GM19239 (cell line): Measurements from ENCODE around the gene SERPIND1.

Source experiments
- DNase-seq: peaks from one replicate; pipeline ENCODE4 v3.0.0; 2011; ENCODE audit warnings: low spot score; ENCODE audit not compliant: insufficient read length
- FAIRE-seq: peaks from 2 replicates; lab custom pipeline; 2011; peaks lifted over from hg19 to GRCh38; lab: Jason Lieb, UNC

The SERPIND1 gene

DNA sequence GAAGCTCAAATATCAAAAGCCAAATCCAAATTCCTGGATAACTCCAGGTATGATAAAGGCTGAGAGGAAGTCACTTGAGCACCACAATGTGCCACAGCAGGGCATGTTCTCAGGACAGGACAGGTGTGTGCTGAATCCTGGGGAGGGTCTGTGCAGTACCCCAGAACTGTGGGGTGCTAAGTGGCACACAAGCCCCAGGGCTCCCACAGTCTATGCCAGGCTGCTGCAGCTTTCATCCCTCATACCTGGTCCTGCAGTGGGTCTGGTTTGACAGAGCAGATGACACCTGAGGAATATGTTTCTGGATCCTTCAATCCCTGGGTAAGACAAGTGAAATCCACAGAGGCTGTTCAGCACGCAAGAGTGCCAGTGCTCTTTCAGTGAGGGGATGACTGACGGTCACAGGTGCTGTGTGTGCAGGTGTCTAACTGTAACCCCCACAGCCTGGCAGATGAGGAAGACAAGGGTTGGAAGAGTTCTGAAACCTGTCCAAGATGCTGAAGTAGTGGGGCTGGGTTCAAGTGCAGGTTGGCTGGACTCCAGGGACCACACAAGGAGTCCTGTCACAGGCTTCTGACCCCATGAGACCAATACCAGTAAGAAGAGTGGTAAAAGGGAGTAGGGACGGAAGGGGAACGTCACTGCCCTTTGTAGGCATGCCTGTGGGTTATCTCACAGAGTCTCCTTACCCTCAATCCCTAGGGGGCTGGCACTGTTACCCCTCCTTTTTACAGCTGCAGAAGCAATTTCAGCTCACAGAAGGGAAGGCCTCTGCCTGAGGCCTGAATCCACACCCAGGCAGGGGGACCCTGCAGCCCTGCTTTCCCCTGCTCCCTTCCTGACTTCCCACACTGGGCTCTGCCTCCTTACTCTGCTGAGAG lies 14.1 kb downstream of the SERPIND1 start:
- no peak for FAIRE-seq
- DNase-seq, result no peak

DNA sequence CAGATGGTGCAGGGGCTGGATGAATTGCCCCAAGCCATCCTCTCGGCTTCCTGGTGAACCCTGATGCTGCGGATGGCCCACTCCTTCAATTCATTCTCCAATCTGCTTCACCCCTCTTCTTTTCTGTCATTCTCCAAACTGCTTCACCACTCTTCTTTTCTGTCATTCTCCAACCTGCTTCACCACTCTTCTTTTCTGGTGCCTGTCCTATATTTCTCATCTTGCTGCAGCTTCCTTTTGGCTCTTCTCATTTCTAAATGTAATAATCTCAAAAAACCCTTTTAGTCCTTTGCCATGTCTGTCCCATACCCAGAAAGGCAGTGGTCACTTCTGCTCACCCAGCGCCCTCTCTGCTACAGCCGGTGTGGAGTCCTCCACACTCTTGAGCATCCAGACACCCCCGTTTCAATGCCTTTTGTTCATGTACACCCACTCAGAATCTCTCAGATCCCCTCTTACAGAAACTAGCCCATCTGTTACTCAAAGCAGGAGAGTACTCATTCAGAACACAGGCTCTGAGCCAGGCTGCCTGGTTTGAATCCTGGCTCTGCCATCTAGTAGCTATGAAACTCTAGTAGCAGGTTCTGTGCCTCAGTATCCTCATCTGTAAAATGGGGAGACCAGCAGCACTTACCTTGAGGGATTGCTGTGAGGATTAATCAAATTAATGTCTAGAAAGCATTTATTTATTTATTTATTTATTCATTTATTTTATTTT lies 14.9 kb downstream of the SERPIND1 start:
- FAIRE-seq (no peak), DNase-seq (no peak)

DNA sequence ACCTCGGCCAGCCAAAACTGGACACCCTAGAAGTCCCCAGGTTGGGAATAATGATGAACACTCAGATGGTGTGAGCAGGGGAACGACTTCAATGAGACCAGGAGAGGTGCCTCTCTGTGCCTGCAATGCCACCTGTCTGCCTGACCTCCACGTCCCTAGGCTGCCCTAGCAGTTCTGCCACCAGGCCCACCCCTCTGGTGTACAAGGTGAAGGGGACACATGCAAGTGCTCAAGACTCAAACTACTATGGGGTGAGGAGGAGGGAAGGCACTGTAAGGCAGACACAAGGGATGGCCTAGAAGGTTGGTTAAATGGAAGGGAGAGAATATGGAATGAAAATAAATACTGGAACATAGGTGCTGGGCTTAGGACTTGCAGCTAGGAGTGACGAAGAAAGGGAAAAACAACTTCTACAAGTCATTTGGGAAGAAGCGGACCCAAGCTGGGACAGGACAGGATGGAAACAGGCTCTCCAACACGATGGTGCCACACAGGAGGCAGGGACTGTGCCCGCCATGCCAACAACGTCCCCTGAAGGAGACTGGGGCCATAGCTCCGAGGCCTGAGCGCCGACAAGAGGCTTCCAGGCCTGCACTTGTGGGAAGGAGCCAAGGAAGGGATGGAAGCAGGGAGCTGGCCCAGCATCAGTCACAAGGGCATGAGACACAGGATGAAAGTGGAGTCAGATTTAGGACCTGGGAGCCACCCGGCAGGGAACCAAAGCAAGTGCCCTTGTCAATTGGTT lies 18.5 kb downstream of the SERPIND1 start:
- no peak for FAIRE-seq
- no peak for DNase-seq

DNA sequence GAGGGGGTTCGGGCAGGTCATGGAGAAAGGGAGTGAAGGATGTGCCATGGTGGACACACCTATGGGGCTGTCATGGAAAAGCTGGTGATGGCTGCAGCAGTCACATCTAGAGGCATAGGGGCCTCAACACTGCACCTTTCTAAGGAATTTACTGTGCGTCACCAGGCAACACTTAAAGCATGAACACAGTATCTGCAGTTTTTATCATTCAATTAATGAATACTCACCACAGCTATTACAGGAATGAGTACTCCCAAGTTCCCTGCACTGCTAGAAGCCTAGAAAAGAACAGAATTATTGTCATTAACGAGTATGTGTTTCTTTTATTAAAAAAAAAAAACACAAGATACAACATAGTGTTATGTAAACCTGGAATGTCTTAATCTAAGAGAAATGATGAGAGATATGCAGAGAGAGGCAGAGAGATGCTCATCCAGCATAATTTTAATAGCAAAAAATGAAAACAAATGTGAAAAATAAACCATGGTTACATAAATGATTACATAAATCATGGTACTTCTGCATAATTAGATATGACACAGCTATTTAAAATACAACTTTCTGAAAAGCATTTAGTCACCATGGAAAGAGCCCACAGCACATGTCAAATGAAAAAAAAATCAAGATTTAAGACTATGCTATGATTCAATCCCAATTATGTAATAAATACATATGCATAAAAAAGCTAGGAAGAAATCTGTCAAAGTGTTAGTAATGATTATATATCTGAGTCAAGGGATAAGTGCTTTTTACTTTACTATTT lies 19.2 kb downstream of the SERPIND1 start:
- DNase-seq, result no peak
- no peak for FAIRE-seq

DNA sequence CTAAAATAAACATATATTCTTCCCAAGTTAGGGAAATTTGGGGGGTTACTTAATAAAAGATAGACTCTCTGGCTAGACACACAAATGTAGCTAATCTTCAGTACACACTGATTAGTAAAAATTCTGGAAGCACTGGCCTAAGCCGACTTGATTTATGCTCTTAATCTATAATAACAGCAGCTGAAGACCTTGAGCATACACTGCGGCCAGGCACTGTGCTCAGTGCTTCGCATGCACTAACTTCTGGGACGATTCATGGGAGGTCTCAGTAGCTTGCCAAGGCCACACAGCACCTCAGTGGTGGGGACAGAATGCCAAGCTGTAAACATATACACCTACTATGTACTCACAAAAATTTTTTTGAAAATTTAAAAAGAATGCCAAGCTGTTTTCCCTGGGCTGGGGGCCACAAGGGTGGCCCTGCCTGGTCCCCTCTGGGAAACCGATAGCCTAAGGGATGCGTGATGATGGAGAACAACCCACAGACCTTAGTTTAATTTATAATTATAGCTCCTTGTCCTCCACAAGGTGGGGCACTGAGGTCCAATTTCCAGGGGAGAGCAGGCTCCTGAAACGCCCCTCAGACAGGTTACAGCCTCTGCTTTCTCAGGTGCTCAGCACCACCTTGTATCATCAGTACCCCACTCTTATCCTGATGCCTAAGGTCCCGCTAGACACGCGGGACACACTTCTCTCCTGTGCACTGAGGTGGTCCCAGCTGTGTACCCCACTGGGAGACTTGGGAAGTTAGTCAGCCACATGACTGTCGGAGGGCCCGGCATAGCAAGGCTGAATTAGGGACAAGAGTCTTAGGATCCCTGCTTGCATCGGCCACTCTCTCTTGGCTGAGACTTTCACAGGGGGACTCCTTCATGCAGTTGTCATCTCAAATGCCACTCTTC lies 20.1 kb downstream of the SERPIND1 start:
- DNase-seq, result no peak
- no peak for FAIRE-seq

DNA sequence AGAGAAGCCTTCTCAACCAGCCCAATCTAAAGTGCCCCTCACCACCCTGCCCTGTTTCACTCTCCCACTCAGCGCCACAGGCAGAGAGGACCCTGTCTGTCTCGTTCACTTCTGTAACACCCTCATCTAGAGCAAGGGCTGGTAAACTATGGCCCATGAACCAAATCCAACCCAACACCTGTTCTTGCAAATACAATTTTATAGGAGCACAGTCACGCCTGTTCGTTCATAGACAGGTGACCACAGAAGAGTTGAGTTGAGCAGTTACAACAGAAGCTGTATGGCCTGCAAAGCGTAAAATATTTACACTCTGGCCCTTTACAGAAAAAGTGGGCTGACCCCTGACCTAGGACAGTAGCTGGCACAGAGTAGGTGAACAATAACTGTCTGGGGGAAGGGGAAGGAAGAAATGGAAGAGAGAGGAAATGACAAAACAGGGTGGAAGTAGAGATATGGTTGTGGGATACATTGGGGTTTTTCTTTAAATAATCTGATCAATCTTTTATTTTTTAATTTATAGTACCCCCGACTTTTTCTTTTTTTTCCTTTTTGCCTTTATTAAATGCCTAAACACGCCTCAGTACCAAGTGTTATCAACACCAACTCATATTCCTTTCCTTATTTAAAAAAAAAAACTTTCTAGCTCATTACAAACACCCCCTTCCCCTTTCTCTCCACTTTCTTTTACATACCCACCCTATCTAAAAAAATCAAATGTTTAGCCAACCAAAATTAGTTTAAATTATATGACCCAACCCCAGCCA lies 20.9 kb downstream of the SERPIND1 start:
- FAIRE-seq, result no peak
- DNase-seq, result no peak

DNA sequence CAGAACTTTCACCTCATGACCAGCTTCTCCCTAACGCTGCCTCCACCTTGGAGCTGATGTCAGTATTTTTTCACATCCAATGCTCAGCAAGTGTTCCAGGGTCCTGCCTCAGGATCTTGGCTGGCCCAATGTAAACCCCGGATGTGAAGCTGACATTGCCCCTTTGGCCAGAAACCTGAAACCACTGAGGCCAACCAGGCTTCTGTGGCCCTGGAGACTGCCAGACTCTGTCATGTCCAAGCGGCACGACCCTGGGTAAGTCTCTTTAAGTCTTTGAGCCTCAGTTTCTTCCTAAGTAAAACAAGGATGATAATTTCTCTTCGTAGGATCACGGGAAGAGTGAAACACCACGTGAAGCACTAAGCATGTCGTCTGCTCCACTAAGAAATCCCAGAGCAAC lies 22.8 kb downstream of the SERPIND1 start:
- FAIRE-seq, result no peak
- DNase-seq, result no peak

DNA sequence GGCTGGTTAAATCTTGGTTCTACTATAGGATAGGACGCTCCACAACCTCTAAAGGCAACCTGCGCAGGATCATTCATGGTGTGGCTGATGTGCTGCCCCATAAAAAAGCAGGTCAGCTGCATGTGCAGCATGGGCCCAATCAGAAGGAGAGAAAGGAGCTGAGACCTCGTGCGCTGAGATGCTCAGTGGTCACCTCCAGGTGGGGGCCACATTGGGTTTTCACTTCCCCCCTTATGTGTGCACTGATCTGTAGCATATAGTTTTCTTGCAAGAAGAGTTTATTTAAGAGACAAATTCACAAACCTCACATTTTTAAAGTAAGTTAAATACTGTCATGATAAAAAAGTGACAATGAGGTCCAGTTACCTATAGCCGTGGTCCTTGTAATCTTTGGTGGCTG lies 24.3 kb downstream of the SERPIND1 start:
- no peak for DNase-seq
- FAIRE-seq, result no peak

DNA sequence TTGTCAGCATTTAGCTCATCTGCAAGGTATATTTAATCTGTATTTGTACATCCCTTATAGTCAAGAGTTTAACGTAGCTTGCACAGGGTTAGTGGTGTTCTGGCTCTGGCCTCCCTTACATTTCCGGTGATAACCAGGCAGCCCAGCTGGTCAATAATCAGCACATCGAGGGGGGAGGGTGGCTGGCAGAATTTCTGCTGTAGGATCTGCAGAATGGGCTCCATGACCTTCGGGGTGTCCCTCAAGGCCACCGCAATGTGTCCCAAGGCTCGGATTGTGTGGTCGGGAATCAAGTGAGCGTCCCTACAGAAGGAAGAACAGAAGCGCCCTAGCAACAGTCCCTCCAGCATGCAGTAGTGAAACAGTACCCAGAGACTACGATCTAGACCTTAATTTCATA lies 25.1 kb downstream of the SERPIND1 start:
- FAIRE-seq, result no peak

DNA sequence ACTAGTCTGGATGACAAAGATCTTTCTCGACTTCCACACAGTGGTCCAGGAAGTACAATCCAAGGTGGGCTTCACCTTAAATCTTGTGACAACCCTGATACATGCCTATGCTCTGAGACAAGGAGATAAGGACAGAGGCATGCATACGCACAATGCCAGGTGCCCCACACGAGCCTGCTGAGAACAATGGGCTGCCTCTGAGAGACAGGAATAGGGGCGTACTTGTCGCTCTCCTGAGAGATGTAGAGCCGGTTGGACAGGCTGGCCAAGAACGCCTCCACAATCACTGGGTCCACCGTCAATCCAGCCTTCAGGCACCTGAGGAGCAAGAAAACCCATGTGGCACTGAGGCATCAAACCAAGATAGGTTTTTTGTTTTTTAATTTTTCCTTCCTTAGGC lies 25.5 kb downstream of the SERPIND1 start:
- FAIRE-seq (no peak), DNase-seq (no peak)

More for the DNA sequence above, 25.1 kb downstream of the SERPIND1 start:
- no peak for DNase-seq

DNA sequence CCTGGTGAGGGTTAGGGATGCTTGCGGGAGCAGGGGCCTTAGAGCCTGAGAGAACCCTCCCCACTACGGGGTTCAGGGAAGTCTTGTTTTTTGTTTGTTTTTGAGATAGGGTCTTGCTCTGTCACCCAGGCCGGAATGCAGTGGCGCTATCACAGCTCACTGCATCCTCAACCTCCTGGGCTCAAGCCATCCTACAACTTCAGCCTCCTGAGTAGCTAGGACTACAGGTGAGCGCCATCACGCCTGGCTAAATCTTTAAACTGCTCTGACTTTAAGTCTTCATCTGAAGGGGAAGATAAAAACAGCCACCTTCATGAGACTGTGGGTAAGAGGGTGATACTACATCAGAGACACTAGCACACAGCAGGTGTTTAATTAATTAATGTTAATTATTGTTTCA lies 28.5 kb downstream of the SERPIND1 start:
- FAIRE-seq (no peak), DNase-seq (no peak)

DNA sequence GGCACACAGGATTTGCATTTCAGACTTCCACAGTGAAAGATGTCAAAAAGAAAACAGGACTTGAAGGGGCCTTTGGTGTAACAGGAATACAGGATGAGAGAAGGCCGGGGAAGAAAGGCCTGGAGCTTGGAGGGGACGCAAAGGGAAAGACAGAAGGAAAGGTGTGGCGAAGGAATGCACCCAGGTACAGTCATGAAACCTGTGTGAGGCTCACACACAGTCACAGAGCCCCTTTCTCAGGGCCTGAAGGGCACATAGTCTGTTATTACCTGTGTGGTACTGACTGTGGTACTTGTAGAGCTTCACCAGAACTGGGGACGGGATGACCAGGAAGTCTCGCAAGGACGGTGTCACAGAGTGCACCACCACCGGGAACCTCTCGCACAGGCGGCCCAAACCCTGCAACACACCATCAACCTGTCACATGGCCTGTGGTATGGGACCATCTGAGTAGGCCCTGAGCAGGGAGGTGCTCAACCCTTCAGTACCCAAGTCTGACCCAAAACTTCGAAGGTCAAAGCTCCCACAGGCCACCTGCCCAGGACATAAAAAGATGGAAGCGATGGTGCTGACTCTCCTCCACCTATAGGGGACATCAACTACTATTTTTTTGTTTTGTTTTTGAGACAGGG lies 29.1 kb downstream of the SERPIND1 start:
- no peak for FAIRE-seq
- DNase-seq, result no peak

DNA sequence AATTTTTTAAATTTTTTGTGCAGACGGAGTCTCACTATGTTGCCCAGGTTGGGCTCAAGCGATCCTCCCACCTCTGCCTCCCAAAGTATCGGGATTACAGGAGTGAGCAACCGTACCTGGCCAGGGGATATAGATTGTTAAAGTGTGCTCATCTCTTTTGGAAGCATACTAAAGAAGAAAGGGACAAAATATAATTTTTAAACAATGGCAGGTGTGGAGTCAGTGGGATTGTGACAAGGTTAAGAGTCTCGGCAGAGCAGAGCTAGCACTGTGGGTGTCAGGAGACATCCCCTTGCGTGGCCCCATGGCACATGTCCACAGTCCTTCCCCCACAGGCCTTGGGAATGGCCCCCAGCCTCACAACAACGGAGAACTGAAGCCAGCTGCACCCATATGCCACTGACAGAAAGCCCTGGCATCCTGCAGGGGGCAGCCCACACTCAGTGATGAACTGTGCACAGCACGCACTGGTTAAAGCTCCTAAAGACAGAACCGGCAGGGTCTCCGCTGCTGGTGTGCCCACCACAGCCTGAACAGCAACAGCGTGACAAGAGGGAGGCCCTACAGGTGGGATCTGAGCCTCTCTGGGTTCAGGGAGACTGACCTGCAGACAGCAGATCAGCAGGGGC lies 29.9 kb downstream of the SERPIND1 start:
- DNase-seq, result no peak
- no peak for FAIRE-seq

DNA sequence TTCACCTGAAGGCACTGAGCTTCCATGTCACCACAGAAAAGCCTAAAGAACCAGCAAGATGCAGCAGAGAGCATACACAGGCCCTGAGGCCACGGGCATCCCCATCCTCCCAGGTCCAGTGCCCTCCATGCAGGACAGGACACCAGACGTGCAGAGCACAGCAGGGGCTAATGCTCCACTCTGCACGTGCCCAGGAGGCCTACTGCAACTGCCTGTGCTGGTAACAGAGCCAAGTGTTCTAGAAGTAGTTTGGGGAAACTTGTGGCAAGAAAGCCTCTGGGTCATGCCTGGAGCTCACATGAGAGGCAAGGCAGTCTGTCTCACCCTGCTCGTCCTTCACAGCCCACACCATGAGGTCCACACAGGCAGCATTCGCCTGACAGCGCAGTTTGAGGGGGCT lies 30.7 kb downstream of the SERPIND1 start:
- DNase-seq (no peak), FAIRE-seq (no peak)

DNA sequence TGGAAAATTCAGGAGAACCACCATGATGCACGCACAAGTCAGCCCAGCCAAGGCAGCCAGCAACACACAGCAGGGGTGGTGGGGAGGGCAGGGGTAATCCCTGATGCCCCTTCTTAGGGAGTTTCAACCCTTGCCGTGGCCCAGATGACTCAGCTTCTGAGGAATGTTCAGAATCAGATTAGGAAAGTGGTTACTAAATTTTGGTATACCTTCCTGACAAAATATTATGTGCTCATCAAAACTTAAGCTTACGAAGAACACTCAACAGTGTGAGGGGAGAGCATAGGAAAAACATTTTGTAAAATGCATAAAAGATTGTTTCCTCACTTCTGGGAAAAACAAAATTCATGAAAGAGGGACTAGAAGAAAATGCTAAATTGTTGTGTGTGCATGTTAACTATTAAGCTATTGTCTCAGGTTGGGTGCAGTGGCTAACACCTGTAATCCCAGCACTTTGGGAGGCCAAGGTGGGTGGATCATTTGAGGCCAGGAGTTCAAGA lies 32.1 kb downstream of the SERPIND1 start:
- no peak for DNase-seq
- FAIRE-seq, result no peak

DNA sequence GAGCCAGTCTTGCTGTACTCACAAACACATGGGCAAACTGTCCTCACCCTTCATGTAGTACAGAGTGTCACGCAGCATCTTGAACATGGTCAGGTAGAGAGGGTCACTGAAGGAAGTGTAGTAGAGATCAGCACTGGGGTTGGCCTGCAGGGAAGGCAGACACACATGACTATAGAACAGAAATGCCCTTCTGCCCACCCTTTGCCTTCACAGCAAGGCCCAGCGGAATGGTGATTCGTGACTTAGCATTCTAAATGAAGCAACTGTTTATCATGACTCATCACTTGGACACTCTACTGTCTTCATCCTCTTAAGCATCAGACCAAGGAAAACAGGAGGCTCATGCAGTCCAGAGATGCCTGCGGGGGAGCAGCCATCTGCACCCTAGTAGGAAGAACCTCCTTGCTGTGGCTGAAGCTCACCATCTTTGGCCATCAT lies 33.4 kb downstream of the SERPIND1 start:
- no peak for FAIRE-seq
- DNase-seq, result no peak

DNA sequence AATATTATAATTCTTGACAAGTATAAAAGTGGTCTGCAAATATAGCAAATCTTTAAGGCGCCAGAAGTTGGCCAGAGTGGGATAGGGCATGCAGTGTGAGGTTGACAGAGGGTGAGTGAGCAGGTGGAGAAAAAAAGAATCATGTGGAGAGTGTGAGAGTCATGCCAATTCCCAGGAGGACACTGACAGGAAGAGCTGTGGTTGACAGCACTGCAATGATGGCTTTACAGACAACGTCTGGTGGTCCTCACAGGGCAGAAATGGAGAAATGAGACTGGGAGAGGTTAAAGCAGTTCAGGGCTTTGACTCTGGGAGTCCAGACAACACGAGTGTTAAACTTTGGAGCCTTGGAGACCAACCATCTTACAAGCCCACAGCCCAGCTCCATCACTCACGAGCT lies 34.9 kb downstream of the SERPIND1 start:
- DNase-seq, result no peak
- FAIRE-seq, result no peak
